ENCODE results near the gene NUTM1.

DNA sequence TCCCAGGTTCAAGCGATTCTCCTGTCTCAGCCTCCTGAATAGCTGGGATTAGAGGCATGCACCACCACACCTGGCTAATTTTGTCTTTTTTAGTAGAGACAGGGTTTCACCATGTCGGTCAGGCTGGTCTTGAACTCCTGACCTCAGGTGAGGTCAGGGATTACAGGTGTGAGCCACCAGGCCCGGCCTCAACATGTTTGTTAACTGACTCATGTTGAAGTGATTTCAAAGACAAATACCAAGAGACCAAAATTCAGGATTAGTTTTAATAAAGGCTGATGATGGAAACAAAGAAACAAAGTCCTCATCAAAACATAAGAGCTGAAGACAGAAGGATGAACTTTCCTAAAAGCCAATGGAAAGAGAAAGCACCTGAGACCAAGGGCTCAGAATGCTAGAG is 42.1 kb upstream of the NUTM1 start:
- TF ChIP-seq, protein P1, sequence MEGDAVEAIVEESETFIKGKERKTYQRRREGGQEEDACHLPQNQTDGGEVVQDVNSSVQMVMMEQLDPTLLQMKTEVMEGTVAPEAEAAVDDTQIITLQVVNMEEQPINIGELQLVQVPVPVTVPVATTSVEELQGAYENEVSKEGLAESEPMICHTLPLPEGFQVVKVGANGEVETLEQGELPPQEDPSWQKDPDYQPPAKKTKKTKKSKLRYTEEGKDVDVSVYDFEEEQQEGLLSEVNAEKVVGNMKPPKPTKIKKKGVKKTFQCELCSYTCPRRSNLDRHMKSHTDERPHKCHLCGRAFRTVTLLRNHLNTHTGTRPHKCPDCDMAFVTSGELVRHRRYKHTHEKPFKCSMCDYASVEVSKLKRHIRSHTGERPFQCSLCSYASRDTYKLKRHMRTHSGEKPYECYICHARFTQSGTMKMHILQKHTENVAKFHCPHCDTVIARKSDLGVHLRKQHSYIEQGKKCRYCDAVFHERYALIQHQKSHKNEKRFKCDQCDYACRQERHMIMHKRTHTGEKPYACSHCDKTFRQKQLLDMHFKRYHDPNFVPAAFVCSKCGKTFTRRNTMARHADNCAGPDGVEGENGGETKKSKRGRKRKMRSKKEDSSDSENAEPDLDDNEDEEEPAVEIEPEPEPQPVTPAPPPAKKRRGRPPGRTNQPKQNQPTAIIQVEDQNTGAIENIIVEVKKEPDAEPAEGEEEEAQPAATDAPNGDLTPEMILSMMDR (IDR thresholded peaks at IDR 0.05): no peak
- TF ChIP-seq POLR2A (IDR thresholded peaks at IDR 0.05): no peak
- TF ChIP-seq POLR2AphosphoS5 (IDR thresholded peaks at IDR 0.05): no peak
